ENCODE results near the gene ACER2.

ACER2 gene

DNA sequence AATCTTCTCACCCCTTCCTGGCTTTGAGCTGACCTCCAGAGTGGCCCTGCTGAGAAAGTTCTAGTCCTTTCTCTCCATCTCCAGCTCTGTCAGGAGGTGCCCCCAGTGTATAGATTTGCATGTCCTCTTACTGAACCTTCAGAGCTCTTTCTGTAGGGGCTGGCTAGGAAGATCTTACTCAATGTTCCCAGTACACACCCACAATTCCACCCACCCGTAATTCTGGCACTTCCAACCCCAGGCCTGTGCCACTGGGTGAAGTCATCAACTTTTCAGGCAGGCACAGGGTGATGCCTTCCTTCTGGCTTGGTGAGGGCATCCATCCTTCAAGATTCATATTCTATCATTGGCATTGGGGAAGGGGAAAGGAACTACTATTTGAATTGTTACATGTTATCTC lies 75.9 kb downstream of the ACER2 start:
- no peak for ATAC-seq
- TF ChIP-seq ZFP30 (CRISPR knock-in tag; IDR thresholded peaks at IDR 0.05) = no peak
- TF ChIP-seq, protein P1, sequence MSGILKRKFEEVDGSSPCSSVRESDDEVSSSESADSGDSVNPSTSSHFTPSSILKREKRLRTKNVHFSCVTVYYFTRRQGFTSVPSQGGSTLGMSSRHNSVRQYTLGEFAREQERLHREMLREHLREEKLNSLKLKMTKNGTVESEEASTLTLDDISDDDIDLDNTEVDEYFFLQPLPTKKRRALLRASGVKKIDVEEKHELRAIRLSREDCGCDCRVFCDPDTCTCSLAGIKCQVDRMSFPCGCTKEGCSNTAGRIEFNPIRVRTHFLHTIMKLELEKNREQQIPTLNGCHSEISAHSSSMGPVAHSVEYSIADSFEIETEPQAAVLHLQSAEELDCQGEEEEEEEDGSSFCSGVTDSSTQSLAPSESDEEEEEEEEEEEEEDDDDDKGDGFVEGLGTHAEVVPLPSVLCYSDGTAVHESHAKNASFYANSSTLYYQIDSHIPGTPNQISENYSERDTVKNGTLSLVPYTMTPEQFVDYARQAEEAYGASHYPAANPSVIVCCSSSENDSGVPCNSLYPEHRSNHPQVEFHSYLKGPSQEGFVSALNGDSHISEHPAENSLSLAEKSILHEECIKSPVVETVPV (CRISPR knock-in tag; IDR thresholded peaks at IDR 0.05) = no peak
- no peak for TF ChIP-seq ZNF70 (CRISPR knock-in tag; IDR thresholded peaks at IDR 0.05)
- TF ChIP-seq, protein P2, sequence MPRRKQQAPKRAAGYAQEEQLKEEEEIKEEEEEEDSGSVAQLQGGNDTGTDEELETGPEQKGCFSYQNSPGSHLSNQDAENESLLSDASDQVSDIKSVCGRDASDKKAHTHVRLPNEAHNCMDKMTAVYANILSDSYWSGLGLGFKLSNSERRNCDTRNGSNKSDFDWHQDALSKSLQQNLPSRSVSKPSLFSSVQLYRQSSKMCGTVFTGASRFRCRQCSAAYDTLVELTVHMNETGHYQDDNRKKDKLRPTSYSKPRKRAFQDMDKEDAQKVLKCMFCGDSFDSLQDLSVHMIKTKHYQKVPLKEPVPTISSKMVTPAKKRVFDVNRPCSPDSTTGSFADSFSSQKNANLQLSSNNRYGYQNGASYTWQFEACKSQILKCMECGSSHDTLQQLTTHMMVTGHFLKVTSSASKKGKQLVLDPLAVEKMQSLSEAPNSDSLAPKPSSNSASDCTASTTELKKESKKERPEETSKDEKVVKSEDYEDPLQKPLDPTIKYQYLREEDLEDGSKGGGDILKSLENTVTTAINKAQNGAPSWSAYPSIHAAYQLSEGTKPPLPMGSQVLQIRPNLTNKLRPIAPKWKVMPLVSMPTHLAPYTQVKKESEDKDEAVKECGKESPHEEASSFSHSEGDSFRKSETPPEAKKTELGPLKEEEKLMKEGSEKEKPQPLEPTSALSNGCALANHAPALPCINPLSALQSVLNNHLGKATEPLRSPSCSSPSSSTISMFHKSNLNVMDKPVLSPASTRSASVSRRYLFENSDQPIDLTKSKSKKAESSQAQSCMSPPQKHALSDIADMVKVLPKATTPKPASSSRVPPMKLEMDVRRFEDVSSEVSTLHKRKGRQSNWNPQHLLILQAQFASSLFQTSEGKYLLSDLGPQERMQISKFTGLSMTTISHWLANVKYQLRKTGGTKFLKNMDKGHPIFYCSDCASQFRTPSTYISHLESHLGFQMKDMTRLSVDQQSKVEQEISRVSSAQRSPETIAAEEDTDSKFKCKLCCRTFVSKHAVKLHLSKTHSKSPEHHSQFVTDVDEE (CRISPR knock-in tag; IDR thresholded peaks at IDR 0.05) = no peak
- TF ChIP-seq RARB (CRISPR knock-in tag; IDR thresholded peaks at IDR 0.05) = no peak
- TF ChIP-seq TOX (CRISPR knock-in tag; IDR thresholded peaks at IDR 0.05; ENCODE audit: borderline replicate concordance) = no peak
- TF ChIP-seq TCF4 (CRISPR knock-in tag; IDR thresholded peaks at IDR 0.05; ENCODE audit: borderline replicate concordance) = no peak
- TF ChIP-seq, protein P3, sequence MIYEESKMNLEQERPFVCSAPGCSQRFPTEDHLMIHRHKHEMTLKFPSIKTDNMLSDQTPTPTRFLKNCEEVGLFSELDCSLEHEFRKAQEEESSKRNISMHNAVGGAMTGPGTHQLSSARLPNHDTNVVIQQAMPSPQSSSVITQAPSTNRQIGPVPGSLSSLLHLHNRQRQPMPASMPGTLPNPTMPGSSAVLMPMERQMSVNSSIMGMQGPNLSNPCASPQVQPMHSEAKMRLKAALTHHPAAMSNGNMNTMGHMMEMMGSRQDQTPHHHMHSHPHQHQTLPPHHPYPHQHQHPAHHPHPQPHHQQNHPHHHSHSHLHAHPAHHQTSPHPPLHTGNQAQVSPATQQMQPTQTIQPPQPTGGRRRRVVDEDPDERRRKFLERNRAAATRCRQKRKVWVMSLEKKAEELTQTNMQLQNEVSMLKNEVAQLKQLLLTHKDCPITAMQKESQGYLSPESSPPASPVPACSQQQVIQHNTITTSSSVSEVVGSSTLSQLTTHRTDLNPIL (CRISPR knock-in tag; IDR thresholded peaks at IDR 0.05; ENCODE audit: low read depth) = no peak
- TF ChIP-seq OSR1 (CRISPR knock-in tag; IDR thresholded peaks at IDR 0.05) = no peak
- no peak for TF ChIP-seq PPARA (CRISPR knock-in tag; IDR thresholded peaks at IDR 0.05; ENCODE audit: borderline replicate concordance)
- no peak for TF ChIP-seq ISL1 (CRISPR knock-in tag; IDR thresholded peaks at IDR 0.05)
- TF ChIP-seq ZNF565 (CRISPR knock-in tag; conservative IDR thresholded peaks at IDR 0.05; ENCODE audit: low read depth) = no peak
- TF ChIP-seq ARNTL (CRISPR knock-in tag; IDR thresholded peaks at IDR 0.05; ENCODE audit: borderline replicate concordance, low read depth) = no peak

DNA sequence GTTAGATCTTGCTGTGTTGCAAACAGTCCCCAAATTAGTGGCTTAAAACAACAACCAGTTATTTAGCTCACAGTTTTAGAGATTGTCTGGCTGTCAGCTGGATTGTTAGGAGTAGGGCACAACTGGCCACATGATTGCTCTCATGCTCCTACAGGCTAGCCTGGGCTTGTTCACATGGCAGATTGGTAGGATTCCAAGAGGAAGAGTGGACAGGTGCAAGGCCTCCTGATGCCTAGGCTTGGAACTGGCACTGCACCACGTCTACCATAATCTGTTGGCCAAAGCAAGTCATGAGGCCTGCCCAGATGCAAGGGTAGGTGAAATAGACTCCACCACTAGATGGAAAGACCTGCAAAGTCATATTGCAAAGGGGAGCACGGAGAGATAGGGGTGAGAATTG lies 76.4 kb downstream of the ACER2 start:
- no peak for ATAC-seq
- TF ChIP-seq RARB (CRISPR knock-in tag; IDR thresholded peaks at IDR 0.05) = no peak

DNA sequence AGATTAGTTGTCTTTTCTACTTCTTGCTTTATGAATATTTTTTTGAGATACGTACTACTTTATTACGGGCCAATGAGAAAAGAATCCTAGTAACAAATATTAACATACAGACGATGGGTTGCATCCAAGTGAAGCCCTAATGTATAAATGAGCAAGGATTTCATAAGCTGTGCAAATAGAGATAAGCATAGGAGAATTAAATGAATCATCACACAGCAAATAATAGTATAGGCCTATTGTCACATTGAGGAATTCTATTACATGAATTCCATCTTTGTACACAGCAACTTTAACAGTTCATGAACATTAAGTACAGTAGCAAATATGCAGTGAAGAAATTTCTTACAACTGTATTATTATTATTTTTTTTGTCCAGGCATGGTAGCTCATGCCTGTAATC lies 78.0 kb downstream of the ACER2 start:
- no peak for TF ChIP-seq OSR1 (CRISPR knock-in tag; IDR thresholded peaks at IDR 0.05)
- no peak for TF ChIP-seq RARB (CRISPR knock-in tag; IDR thresholded peaks at IDR 0.05)
- no peak for TF ChIP-seq PPARA (CRISPR knock-in tag; IDR thresholded peaks at IDR 0.05; ENCODE audit: borderline replicate concordance)
- no peak for TF ChIP-seq ZFP3 (CRISPR knock-in tag; IDR thresholded peaks at IDR 0.05)
- no peak for TF ChIP-seq TOX (CRISPR knock-in tag; IDR thresholded peaks at IDR 0.05; ENCODE audit: borderline replicate concordance)
- TF ChIP-seq ESRRG (CRISPR knock-in tag; IDR thresholded peaks at IDR 0.05) = no peak
- TF ChIP-seq, protein P1 (CRISPR knock-in tag; IDR thresholded peaks at IDR 0.05) = no peak
- TF ChIP-seq ZNF565 (CRISPR knock-in tag; conservative IDR thresholded peaks at IDR 0.05; ENCODE audit: low read depth) = no peak
- no peak for TF ChIP-seq CSDC2 (CRISPR knock-in tag; IDR thresholded peaks at IDR 0.05)
- no peak for TF ChIP-seq GLIS3 (CRISPR knock-in tag; IDR thresholded peaks at IDR 0.05)
- TF ChIP-seq, protein P4, sequence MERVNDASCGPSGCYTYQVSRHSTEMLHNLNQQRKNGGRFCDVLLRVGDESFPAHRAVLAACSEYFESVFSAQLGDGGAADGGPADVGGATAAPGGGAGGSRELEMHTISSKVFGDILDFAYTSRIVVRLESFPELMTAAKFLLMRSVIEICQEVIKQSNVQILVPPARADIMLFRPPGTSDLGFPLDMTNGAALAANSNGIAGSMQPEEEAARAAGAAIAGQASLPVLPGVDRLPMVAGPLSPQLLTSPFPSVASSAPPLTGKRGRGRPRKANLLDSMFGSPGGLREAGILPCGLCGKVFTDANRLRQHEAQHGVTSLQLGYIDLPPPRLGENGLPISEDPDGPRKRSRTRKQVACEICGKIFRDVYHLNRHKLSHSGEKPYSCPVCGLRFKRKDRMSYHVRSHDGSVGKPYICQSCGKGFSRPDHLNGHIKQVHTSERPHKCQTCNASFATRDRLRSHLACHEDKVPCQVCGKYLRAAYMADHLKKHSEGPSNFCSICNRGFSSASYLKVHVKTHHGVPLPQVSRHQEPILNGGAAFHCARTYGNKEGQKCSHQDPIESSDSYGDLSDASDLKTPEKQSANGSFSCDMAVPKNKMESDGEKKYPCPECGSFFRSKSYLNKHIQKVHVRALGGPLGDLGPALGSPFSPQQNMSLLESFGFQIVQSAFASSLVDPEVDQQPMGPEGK (CRISPR knock-in tag; IDR thresholded peaks at IDR 0.05; ENCODE audit: borderline replicate concordance) = no peak
- TF ChIP-seq ARNTL (CRISPR knock-in tag; IDR thresholded peaks at IDR 0.05; ENCODE audit: borderline replicate concordance, low read depth) = no peak
- TF ChIP-seq, protein P3 (CRISPR knock-in tag; IDR thresholded peaks at IDR 0.05; ENCODE audit: low read depth) = no peak
- TF ChIP-seq ZFP30 (CRISPR knock-in tag; IDR thresholded peaks at IDR 0.05) = no peak
- TF ChIP-seq, protein P5, sequence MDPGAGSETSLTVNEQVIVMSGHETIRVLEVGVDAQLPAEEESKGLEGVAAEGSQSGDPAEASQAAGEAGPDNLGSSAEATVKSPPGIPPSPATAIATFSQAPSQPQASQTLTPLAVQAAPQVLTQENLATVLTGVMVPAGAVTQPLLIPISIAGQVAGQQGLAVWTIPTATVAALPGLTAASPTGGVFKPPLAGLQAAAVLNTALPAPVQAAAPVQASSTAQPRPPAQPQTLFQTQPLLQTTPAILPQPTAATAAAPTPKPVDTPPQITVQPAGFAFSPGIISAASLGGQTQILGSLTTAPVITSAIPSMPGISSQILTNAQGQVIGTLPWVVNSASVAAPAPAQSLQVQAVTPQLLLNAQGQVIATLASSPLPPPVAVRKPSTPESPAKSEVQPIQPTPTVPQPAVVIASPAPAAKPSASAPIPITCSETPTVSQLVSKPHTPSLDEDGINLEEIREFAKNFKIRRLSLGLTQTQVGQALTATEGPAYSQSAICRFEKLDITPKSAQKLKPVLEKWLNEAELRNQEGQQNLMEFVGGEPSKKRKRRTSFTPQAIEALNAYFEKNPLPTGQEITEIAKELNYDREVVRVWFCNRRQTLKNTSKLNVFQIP (CRISPR knock-in tag; IDR thresholded peaks at IDR 0.05; ENCODE audit: borderline replicate concordance, low read depth) = no peak
- ATAC-seq = no peak

All from SK-N-SH treated with all-trans-retinoic acid at 6 μM for 48 hours (cell line).